ENCODE measurements around the gene SMARCD1.

SMARCD1 gene

GRCh38 chr12:50057000-50057841 lies 27.9 kb upstream of the SMARCD1 start, which contains the start of gene ASIC1:
Gene ASIC1 (plus strand): TSS chr12:50057596. CDS start chr12:50058767, 1,171 bp downstream.
- DNase-seq (ENCODE audit: low read depth in 2 of 2): peak; percentile 28 to 34

GRCh38 chr12:50057896-50058670 lies 27.1 kb upstream of the SMARCD1 start:
- no peak for DNase-seq (ENCODE audit: low read depth in 2 of 2)

- peak in 1 of 2 donors; percentile 27 for DNase-seq (ENCODE audit: low read depth in 2 of 2)
These were observed 26.3 kb upstream of the SMARCD1 start for GRCh38 chr12:50058743-50059312.

GRCh38 chr12:50059440-50060119 lies 25.6 kb upstream of the SMARCD1 start:
- peak; percentile 68 to 72 for DNase-seq (ENCODE audit: low read depth in 2 of 2)

- no peak for DNase-seq (ENCODE audit: low read depth in 2 of 2)
These were observed 25.0 kb upstream of the SMARCD1 start for GRCh38 chr12:50060120-50060468.

- DNase-seq (ENCODE audit: low read depth in 2 of 2): no peak
These were observed 24.0 kb upstream of the SMARCD1 start for GRCh38 chr12:50061171-50061570.

GRCh38 chr12:50061946-50062686 lies 23.0 kb upstream of the SMARCD1 start:
- no peak for DNase-seq (ENCODE audit: low read depth in 2 of 2)

GRCh38 chr12:50062728-50063460 lies 22.2 kb upstream of the SMARCD1 start:
- DNase-seq (ENCODE audit: low read depth in 2 of 2): no peak

GRCh38 chr12:50065726-50066310 lies 19.3 kb upstream of the SMARCD1 start:
- no peak for DNase-seq (ENCODE audit: low read depth in 2 of 2)

- no peak for DNase-seq (ENCODE audit: low read depth in 2 of 2)
These were observed 18.7 kb upstream of the SMARCD1 start for GRCh38 chr12:50066402-50066801.

GRCh38 chr12:50069069-50069468 lies 16.1 kb upstream of the SMARCD1 start:
- DNase-seq (ENCODE audit: low read depth in 2 of 2): no peak

- DNase-seq (ENCODE audit: low read depth in 2 of 2): no peak
These were observed 15.6 kb upstream of the SMARCD1 start for GRCh38 chr12:50069539-50069938.

GRCh38 chr12:50070314-50071060 lies 14.7 kb upstream of the SMARCD1 start:
- DNase-seq (ENCODE audit: low read depth in 2 of 2): peak in 1 of 2 donors; percentile 37

- no peak for DNase-seq (ENCODE audit: low read depth in 2 of 2)
These were observed 12.8 kb upstream of the SMARCD1 start for GRCh38 chr12:50072198-50072907.

GRCh38 chr12:50073206-50073605 lies 11.9 kb upstream of the SMARCD1 start:
- DNase-seq (ENCODE audit: low read depth in 2 of 2): no peak

- no peak for DNase-seq (ENCODE audit: low read depth in 2 of 2)
These were observed 11.4 kb upstream of the SMARCD1 start for GRCh38 chr12:50073712-50074111.

GRCh38 chr12:50074936-50075807 lies 10.0 kb upstream of the SMARCD1 start:
- peak; percentile 48 to 59 for DNase-seq (ENCODE audit: low read depth in 2 of 2)

- no peak for DNase-seq (ENCODE audit: low read depth in 2 of 2)
These were observed 9.4 kb upstream of the SMARCD1 start for GRCh38 chr12:50075808-50076170.
